GM18508 (cell line): ENCODE data around the gene FAM234B.

Experiments
- ATAC-seq: cut with Tn5 transposase; IDR thresholded peaks from one replicate; pipeline ENCODE4 v1.9.1; 2021; ENCODE audit warnings: moderate number of reproducible peaks; ENCODE audit not compliant: insufficient read depth, unreplicated experiment

The FAM234B gene, protein sequence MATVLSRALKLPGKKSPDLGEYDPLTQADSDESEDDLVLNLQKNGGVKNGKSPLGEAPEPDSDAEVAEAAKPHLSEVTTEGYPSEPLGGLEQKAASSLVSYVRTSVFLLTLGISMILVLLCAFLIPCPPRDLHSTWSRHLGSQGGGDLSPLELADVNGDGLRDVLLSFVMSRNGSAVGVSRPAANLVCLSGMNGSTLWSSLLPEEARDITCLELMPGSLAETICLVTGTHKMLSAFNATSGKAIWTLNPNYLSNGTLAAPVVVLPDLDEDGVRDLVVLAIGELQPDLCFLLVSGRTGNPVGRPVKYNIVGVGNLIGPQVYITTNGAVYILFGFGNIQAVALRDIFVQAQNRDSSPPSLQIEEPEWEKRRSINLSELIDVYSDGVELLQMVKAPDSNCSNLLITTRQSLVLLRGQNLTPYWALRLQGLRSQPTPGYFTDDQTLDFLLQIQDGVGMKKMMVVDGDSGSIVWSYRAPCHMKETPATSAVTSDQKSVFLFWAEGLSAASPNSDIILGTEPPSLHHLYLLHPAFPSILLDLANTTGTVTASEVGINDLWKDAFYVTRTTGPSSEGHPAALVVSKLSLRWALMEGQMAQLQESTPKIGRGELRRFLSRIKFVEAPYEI

DNA sequence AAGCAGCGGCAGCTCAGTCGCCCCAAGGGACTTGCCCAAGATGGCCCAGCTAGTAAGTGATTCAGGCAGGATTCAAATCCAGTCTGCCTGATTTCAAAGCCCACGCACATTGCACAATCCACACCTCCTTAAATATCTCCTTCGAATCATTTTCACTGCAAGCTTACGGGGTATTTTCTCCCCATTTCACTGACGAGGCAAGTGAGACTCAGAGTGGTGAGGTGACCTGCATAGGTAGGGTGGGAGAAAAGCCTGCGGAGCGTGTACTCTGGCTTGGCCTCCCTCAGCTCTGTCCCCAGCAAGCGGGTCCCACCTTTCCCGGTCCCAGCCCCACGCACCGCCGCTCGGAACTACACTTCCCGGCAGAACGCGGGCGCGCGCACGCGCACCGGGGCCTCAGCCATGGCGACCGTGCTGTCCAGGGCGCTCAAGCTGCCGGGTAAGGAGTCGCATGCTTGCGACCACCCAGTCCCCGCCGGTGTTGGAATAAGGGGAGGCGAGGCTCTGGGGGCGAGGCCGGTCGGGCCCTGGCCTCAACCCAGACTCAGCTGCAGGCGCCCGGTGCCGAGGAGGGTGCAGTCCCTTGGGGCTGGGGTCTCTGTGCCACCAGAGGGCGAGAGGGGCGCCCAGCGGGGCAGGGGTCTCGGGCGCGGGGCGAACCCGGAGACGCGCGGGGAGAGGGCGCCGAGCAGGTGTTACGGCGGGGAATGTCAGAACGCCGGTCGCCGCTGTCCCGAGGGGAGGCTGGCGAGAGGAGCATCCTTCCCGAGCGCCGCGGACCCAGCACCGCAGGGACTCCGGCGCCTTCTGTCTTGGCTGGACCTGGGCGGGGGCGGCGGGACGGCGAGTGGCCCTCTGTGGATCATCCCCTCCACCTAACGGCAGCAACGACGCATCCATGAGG is at the start of gene FAM234B:
TSS of gene FAM234B (plus strand) at position 380 of the 904 bp plus-strand sequence. CDS start at position 403, 23 bp downstream.
- no peak for ATAC-seq

DNA sequence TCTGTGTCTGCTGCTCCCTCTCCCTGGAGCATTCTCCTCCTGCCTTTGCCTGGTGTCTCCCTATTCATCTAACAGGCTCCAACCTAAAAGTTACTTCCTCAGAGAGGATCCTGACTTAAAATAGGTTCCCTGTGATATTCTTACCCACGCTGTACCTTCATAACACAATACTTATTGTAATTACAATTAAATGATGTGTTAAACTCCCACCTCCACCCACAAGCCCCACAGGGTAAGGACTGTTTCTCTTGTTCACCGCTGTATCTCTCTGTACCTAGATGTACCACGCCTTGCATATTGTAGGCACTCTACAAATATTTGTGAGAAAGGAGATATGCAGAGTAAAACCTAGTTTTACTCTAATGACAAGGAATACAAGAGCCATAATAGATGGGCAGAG is 49.1 kb upstream of the FAM234B start:
- no peak for ATAC-seq

DNA sequence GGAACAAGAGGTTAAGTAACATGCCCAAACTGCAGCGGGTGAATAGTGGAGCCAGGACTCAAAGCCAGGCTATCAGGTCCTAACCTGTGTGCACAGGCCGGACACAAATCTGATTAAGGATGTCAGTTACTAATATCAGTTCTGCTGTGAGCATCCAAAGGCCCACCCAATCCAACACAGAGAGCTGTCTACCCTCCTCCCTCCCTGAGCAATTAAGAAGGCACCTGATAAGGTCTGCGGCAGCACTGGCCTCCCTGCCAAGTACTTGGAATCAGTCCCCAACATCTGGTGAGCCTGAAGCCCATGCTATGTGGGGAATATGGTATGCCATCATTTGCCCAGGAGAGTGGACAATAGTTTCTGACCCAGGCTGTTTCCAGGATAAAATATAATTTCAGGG is 48.0 kb upstream of the FAM234B start:
- no peak for ATAC-seq

DNA sequence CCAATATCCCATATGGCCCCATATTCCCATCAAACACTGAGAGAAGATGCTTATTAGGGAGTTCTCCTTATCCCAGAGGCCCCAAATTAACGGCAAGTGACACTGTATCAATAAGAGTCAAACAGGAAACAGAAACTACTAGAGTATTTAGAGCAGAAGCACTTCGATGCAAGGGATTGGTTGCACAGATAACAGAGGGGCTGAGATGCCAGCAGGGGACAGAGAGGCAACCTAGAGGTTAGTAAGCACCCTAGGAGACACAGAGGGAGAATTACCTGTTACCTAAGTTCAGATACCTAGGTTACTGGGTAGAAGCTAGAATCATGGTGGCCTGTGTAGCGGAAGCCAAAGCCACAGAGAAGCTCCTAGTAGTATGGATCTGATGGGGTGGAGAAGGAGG is 47.0 kb upstream of the FAM234B start:
- ATAC-seq: no peak

DNA sequence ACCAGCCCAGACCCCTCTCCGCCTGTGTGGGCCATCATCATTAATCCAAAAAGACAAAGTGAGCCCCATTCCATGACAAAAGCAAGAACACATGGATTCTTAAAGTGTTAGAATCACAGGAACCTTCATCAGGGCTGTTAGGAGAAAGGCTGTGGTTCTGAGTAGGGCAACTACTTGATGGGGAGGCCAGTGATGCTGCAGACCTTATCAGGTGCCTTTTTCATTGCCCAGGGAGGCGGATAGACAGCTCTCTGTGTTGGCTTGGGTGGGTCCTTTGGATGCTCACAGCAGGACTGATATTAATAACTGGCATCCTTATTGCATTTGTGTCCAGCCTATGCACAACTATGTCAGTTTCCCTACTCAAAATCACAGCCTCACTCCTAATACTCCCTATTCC is 46.4 kb upstream of the FAM234B start:
- ATAC-seq: no peak

DNA sequence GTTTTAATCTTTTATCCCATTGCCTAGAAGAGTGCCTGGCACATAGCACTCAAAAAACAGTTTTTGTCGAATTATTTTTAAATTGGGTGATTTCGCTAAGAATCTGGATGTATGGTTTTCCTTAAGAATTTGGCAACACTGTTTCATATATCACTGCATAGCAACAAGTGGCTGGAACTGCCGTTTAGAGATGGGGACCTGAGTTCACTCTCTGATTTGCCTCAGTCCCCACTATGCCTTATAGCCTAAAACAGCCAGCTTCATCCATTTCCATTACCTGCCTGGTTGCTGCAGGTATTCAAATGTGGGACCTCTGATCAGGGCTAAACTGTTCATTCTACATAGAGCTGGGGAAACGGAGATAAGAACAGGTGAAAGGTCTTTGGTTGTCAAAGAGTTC is 45.9 kb upstream of the FAM234B start:
- no peak for ATAC-seq

DNA sequence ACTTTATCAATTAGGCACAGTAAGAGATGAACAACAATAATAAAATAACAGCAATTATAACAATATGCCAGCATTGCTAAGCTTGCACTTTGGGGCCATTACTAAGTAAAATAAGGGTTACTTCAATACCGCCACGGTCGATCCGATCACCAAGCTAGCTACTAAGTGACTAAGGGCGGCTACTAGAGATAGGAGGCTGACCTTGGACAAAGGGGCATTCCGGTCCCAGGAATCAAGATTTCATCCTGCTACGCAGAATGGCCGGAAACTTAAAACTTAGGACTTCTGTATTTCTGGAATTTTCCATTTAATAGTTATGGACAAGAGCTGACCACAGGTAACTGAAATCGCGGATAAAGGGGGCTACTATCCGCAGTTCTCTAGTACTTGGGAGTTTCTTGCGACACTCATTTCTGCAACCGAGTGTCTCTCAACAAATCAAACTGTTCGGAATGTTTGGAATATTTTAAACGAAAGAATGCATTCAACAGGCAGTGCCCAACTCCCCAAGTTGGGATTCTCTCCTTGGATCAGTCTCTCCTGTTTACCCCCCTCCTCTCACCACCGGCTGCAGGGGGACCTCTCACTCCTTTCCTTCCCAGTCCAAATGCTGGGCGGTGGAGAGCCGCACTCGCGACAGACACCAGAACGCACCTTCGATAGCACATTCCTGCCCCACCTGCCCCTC is 44.8 kb upstream of the FAM234B start:
- ATAC-seq: no peak

DNA sequence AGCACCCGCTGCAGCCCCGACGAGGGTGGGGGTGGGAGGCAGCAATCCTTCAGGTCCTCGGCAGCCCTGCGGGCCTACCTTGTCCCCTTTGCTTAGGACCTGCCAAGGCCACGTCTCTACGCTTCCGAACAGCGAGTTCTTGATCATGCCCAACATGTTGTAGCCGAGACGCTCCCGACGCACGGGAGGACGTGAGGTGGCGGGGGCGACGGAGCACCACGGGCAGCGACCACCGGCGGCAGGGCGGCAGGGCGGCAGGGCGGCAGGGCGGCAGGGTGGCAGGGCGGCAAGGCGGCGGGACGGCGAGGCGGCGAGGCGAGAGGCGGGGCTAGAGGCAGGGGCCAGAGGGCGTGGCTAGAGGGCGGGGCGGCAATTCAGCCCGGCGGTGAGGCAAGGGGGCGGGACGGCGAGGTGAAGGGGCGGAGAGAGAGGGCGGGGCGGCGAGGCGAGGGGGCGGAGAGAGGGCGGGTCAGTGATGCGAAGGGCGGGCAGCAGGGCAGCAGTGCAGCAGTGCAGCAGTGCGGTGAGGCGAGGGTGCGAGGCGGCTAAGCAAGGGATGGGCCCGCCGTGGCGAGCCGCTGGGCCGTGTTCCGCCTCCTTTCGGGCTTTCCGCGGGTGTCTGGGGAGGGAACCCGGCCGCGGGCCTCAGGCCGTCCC is 44.1 kb upstream of the FAM234B start, which contains the start of gene HEBP1:
TSS of gene HEBP1 (minus strand) at position 307 of the 657 bp plus-strand sequence. CDS start at position 156, 151 bp downstream.
- ATAC-seq: no peak

DNA sequence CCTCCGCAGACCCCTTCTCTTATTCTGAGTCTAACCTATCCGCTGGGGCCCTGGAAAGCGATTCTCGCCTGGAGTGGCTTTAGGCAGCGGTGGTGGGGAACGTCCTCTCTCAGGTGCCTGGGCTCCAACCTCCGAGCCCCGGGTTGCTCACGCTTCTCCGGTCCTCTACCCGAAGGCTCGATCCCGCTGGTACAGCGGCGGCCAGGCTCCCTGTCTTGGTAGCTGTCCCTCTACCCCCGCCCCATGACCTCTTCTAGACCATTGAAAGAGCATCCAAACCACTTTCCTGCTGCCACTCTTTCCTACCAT is 43.6 kb upstream of the FAM234B start:
- ATAC-seq: no peak

DNA sequence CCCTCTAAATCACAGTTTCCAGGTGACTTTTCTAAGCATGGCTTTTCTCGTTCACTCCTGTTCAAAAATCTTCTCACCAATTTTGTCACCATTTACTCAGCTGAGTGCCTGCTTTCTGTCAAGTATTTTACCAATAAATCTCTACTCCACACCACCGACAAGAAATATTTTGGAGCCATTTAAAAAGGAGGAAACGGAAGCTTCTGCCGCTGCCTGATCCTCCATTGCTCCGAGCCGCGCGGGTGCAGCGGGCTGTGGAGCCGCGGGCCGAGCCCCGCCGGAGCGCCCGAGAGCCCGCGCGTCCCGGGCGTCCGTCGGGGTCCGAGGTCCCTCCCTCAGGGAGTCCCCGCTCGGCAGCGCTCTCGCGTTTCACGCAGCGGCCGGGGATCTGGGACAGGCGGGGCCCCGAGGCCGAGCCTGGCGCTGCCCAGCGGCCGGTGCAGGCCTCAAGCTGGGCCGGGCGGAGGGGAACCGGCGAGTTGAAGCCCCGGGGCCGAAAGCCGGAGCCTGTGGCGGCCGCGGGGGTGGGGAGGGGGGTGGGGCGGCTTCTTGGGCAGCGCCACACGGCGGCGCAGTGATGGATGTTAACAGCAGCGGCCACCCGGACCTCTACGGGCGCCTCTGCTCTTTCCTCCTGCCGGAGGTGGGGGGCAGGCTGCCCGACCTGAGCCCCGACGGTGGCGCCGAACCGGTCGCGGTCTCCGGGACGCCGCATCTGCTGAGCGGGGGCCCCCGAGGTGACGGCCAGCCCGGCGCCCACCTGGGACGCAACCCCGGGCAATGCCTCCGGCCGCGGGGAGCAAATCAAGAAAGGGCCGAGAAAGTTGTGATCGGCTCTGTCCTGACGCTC is 43.0 kb upstream of the FAM234B start:
- ATAC-seq: no peak

DNA sequence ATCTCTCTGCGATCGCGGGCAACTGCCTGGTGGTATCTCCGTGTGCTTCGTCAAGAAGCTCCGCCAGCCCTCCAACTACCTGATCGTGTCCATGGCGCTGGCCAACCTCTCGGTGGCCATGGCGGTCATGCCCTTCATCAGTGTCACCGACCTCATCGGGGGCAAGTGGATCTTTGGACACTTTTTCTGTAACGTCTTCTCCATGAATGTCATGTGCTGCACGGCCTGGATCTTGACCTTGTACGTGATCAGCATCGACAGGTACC is 42.5 kb upstream of the FAM234B start:
- no peak for ATAC-seq

DNA sequence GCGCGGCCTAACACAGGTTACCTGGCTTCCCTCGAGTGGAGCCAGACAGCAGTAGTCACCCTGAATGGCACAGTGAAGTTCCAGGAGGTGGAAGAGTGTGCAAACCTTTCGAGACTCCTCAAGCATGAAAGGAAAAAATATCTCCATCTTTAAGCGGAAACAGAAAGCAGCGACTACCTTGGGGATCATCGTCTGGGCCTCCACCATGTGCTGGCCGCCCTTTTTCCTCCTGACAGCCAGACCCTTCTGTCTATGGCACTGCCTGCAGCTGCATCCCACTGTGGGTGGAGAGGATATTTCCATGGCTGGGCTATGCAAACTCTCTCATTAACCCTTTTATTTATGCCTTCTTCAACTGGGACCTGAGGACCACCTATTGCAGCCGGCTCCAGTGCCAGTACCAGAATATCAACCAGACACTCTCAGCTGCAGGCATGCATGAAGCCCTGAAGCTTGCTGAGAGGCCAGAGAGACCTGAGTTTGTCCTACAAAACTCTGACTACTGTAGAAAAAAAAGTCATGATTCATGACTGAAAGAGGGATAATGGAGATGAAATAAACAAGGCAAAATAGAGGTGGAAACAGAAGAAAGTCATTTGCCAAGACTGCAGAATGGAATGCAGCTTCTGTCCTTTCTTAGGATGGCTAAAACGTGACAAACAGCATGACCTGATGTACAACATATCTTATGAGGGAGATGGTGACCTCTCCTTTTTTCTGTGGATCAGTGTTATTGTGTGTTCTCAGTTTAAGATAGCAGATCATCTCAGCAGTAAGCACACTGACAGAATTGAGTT is 41.7 kb upstream of the FAM234B start:
- ATAC-seq: no peak

DNA sequence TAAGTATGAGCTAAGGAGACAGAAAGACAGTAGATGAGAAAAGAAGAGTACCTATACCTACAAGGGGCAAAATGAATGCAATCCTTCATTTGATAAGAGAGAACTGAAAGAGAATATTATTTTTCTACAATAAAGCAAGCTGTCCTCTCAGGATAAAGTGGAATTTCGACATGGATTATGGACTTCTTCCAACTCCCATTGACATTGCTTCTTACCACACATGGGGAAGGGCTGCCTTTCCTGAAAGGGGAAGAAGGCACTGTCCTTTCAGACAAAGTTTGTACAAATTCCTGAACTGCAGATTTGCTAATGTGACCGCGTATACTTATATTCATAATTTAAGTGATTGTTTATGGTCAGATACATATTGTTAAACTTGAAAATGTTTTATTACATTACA is 39.8 kb upstream of the FAM234B start:
- no peak for ATAC-seq

DNA sequence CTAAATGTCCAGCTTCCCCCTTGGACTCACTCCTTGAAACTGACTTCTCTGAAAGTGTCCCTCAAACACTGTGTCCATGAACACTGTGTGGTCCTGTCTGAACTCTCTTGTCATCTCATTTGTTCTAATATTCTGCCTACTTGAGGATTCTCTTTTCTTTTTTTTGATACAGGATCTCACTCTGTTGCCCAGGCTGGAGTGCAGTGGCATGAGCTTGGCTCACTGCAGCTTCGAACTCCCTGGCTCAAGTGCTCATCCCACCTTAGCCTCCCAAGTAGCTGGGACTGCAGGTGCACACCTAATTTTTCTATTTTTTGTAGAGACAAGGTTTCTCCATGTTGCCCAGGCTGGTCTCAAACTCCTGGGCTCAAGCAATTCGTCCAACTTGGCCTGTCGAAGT is 39.2 kb upstream of the FAM234B start:
- ATAC-seq: no peak

DNA sequence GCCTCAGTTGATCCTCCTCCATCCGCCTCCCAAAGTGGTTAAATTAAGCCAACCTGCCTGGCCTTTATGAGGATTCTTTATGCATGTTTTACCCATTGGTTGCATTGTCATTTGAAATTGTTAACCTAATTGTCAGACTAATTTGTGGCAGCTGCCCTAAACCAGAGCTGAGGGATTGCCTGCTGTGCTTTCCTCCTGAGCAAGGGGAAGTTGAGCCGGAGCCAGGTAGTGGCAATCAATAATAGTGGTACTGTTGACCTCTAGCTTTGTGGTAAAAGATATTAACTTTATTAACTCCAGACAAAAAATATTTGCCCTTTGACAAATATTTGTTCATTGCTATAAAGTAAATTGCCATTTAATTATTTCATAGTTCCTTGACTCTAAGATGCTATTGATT is 38.5 kb upstream of the FAM234B start:
- no peak for ATAC-seq

DNA sequence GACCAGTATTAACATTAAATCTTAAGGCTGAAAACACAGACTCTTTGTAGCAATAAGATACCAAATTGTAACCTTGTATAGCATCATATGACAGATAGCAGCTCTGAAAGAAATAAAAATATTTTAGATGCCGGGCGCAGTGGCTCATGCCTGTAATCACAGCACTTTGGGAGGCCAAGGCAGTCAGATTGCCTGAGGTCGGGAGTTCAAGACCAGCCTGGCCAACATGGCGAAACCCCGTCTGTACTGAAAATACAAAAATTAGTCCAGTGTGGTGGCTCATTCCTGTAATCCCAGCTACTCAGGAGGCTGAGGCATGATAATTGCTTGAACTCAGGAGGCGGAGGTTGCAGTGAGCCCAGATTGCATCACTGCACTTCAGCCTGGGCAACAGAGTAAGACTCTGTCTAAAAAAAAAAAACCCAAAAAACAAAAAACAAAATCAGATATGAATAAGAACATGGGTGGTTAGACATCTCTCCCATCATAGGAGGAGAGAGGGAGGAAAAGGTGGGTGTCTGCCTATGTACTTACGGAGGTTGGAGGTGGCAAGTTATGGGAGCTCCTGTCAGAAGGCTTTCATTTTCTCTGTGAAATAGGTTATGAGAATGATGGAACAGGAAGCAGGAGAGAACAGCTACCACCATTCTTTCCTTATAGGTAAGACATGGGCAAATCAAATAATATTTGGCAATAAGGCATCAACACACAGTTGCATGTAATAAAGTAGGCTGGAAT is 36.5 kb upstream of the FAM234B start:
- no peak for ATAC-seq

DNA sequence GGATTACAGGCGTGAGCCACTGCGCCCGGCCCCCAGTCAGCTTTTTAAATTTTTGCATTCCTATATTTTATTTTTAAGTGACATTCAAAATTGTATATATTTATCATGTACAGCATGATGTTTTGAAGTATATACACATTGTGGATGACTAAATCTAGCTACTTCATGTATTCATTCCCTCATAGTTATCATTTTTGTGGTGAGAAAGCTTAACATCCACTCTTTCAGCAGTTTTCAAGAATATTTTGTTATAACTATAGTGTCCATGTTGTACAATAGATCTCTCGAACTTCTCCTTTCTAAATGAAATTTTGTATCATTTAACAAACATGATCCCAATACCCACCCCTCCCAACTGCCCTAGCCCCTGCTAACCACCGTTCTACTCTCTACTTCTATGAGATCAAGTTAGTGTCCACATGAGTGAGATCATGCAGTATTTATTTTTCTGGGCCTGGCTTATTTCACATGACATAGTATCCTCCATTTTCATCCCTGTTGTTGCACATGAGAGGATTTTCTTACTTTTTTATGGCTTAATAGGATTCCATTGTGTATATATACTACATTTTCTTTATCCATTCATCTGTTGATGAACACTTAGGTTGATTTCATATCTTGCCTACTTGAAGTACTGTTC is 35.3 kb upstream of the FAM234B start:
- no peak for ATAC-seq
